ENCODE data around the gene KSR1.
"Not testable (repeated sequence)": the region's sequence is repeated elsewhere in the genome, so short reads cannot be mapped to it uniquely, and the experiment has no call there.

The KSR1 gene

GRCh38 chr17:27446569-27447301, 9.5 kb upstream of the KSR1 start:
- no peak overlapping the region for H3K9ac ChIP-seq (ENCODE audit: low read length)
- no peak overlapping the region for H3K27ac ChIP-seq (ENCODE audit: low read length)
- no peak overlapping the region for H2AFZ ChIP-seq (ENCODE audit: low read depth, low read length)
- TF ChIP-seq EZH2phosphoT487 (IDR thresholded peaks at IDR 0.05; ENCODE audit: low read depth) = no peak
- TF ChIP-seq, protein P1, sequence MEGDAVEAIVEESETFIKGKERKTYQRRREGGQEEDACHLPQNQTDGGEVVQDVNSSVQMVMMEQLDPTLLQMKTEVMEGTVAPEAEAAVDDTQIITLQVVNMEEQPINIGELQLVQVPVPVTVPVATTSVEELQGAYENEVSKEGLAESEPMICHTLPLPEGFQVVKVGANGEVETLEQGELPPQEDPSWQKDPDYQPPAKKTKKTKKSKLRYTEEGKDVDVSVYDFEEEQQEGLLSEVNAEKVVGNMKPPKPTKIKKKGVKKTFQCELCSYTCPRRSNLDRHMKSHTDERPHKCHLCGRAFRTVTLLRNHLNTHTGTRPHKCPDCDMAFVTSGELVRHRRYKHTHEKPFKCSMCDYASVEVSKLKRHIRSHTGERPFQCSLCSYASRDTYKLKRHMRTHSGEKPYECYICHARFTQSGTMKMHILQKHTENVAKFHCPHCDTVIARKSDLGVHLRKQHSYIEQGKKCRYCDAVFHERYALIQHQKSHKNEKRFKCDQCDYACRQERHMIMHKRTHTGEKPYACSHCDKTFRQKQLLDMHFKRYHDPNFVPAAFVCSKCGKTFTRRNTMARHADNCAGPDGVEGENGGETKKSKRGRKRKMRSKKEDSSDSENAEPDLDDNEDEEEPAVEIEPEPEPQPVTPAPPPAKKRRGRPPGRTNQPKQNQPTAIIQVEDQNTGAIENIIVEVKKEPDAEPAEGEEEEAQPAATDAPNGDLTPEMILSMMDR (IDR thresholded peaks at IDR 0.05; ENCODE audit: low read depth, low read length) = no peak
- H4K20me1 ChIP-seq (ENCODE audit: insufficient read depth, low read length) = no peaks in the 10 kb centered on the region
- no peaks in the 10 kb centered on the region for H3K4me1 ChIP-seq (ENCODE audit: low read length)
- peaks cover 28% of the 10 kb centered on the region for H3K27me3 ChIP-seq (ENCODE audit: low read depth, low read length)
- no peaks in the 10 kb centered on the region for H3K9me3 ChIP-seq (ENCODE audit: insufficient read depth, low read length)
- no peaks in the 10 kb centered on the region for H3K36me3 ChIP-seq (replicated peaks; ENCODE audit: low read depth, low read length)
- no peaks in the 10 kb centered on the region for H3K79me2 ChIP-seq (ENCODE audit: low read length)
- no peak overlapping the region for H3K4me2 ChIP-seq (ENCODE audit: low read length)
- H3K4me3 ChIP-seq (ENCODE audit: low read length) = no peak overlapping the region

GRCh38 chr17:27448534-27448933, 7.7 kb upstream of the KSR1 start:
- not testable (repeated sequence) for H3K4me1 ChIP-seq (ENCODE audit: low read length); H3K27ac ChIP-seq (ENCODE audit: low read length); H3K9me3 ChIP-seq (ENCODE audit: insufficient read depth, low read length); H2AFZ ChIP-seq (ENCODE audit: low read depth, low read length); H3K4me3 ChIP-seq (ENCODE audit: low read length); H3K9ac ChIP-seq (ENCODE audit: low read length); H4K20me1 ChIP-seq (ENCODE audit: insufficient read depth, low read length); H3K4me2 ChIP-seq (ENCODE audit: low read length); H3K79me2 ChIP-seq (ENCODE audit: low read length); H3K36me3 ChIP-seq (replicated peaks; ENCODE audit: low read depth, low read length)
- peaks cover 43% of the 10 kb centered on the region for H3K27me3 ChIP-seq (ENCODE audit: low read depth, low read length)

GRCh38 chr17:27449541-27449940, 6.7 kb upstream of the KSR1 start:
- peaks cover 52% of the 10 kb centered on the region for H3K27me3 ChIP-seq (ENCODE audit: low read depth, low read length)
- H3K4me1 ChIP-seq (ENCODE audit: low read length) = no peaks in the 10 kb centered on the region
- no peak overlapping the region for H2AFZ ChIP-seq (ENCODE audit: low read depth, low read length)
- H3K9me3 ChIP-seq (ENCODE audit: insufficient read depth, low read length) = no peaks in the 10 kb centered on the region
- H3K4me3 ChIP-seq (ENCODE audit: low read length) = no peak overlapping the region
- H4K20me1 ChIP-seq (ENCODE audit: insufficient read depth, low read length) = no peaks in the 10 kb centered on the region
- no peak overlapping the region for H3K4me2 ChIP-seq (ENCODE audit: low read length)
- no peaks in the 10 kb centered on the region for H3K79me2 ChIP-seq (ENCODE audit: low read length)
- no peak overlapping the region for H3K27ac ChIP-seq (ENCODE audit: low read length)
- no peak overlapping the region for H3K9ac ChIP-seq (ENCODE audit: low read length)
- TF ChIP-seq EZH2phosphoT487 (IDR thresholded peaks at IDR 0.05; ENCODE audit: low read depth) = no peak
- TF ChIP-seq, protein P1 (IDR thresholded peaks at IDR 0.05; ENCODE audit: low read depth, low read length) = no peak
- H3K36me3 ChIP-seq (replicated peaks; ENCODE audit: low read depth, low read length) = no peaks in the 10 kb centered on the region

DNA sequence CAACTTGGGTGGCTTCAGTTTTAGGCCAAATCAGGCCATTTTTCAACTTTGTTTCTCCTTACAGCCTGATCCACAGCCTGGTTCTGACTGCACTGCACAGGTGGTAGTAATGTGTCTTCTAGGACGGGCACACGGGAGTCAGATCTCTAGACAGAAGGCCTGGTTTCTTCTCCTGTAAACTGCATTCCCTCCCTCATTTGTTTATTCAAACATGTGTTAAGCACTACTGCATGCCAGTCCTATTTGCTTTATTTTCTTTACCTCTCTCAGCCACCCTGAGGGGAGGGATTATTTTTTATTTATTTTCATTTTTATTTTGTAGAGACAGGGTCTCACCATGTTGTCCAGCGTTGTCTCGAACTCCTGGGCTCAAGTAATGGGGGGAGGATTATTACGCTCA, 6.3 kb upstream of the KSR1 start:
- Histone ChIP-seq H3K4me2 (ENCODE audit: low read length) (no peak overlapping the region), H3K4me3 (ENCODE audit: low read length) (no peak overlapping the region), H4K20me1 (ENCODE audit: insufficient read depth, low read length) (no peaks in the 10 kb centered on the region), H3K27me3 (ENCODE audit: low read depth, low read length) (peaks cover 56% of the 10 kb centered on the region), H3K79me2 (ENCODE audit: low read length) (no peaks in the 10 kb centered on the region), H3K36me3 (replicated peaks; ENCODE audit: low read depth, low read length) (no peaks in the 10 kb centered on the region), H3K9me3 (ENCODE audit: insufficient read depth, low read length) (no peaks in the 10 kb centered on the region), H3K9ac (ENCODE audit: low read length) (no peak overlapping the region), H3K4me1 (ENCODE audit: low read length) (no peaks in the 10 kb centered on the region), H3K27ac (ENCODE audit: low read length) (no peak overlapping the region), H2AFZ (ENCODE audit: low read depth, low read length) (no peak overlapping the region)
- TF ChIP-seq, protein P1 (IDR thresholded peaks at IDR 0.05; ENCODE audit: low read depth, low read length) = no peak
- no peak for TF ChIP-seq EZH2phosphoT487 (IDR thresholded peaks at IDR 0.05; ENCODE audit: low read depth)

Measured in OCI-LY3 (cell line).